Measurements from ENCODE around the gene SEMA5B.

GRCh38 chr3:122952520-122952919 is 75.0 kb downstream of the SEMA5B start:
- TF ChIP-seq CTCF (conservative IDR thresholded peaks at IDR 0.05; ENCODE audit: low read length) (no peak), EZH2phosphoT487 (IDR thresholded peaks at IDR 0.05; ENCODE audit: borderline replicate concordance, low read depth, low read length) (no peak)
